A549 (cell line): ENCODE measurements around the gene RHAG.

Experiments
- ATOH8 ChIP-seq: fragments of 250-450 bp; sonication (Bioruptor Pico); IDR thresholded peaks from 2 replicates; pipeline ENCODE4 v1.5.0; 2020; ENCODE audit warnings: low read depth, mild to moderate bottlenecking, moderate library complexity
- CEBPB ChIP-seq, 2 experiments: fragments of >200 bp in 1 of 2; sonication (Bioruptor Twin) in 1 of 2; formaldehyde crosslinking in 1 of 2; IDR thresholded peaks; 2 replicates each; pipeline ENCODE4 v1.6.1; 2012 to 2016
- EHF ChIP-seq: fragments of 250-450 bp; sonication (Bioruptor Pico); IDR thresholded peaks from 2 replicates; pipeline ENCODE4 v1.5.0; 2020; ENCODE audit warnings: mild to moderate bottlenecking
- HOXB13 ChIP-seq: fragments of 250-450 bp; sonication (Bioruptor Pico); IDR thresholded peaks from 2 replicates; pipeline ENCODE4 v1.5.0; 2020; ENCODE audit warnings: low read depth, mild to moderate bottlenecking, moderate library complexity
- MAX ChIP-seq: IDR thresholded peaks from 2 replicates; pipeline ENCODE4 v1.6.1; 2012
- NR3C1 ChIP-seq: fragments of >200 bp; sonication (Bioruptor Twin); formaldehyde crosslinking; IDR thresholded peaks from 3 replicates; pipeline ENCODE4 v1.6.1; 2017
- POLR2A ChIP-seq: IDR thresholded peaks from 2 replicates; pipeline ENCODE4 v1.6.1; 2012; ENCODE audit warnings: mild to moderate bottlenecking, low read length
- REST ChIP-seq: fragments of 200-600 bp; sonication (generic); IDR thresholded peaks from 2 replicates; pipeline ENCODE4 v1.6.1; 2016; ENCODE audit warnings: antibody characterized with exemption, mild to moderate bottlenecking, moderate library complexity
- RFX5 ChIP-seq: fragments of 450-650 bp; IDR thresholded peaks from 2 replicates; pipeline ENCODE4 v1.7.1; 2014; ENCODE audit warnings: antibody characterized with exemption, mild to moderate bottlenecking, moderate library complexity
- TF ChIP-seq, protein P1 (sequence below): fragments of >200 bp; sonication (Bioruptor Twin); formaldehyde crosslinking; IDR thresholded peaks from 3 replicates; pipeline ENCODE4 v1.5.1; 2016

DNA sequence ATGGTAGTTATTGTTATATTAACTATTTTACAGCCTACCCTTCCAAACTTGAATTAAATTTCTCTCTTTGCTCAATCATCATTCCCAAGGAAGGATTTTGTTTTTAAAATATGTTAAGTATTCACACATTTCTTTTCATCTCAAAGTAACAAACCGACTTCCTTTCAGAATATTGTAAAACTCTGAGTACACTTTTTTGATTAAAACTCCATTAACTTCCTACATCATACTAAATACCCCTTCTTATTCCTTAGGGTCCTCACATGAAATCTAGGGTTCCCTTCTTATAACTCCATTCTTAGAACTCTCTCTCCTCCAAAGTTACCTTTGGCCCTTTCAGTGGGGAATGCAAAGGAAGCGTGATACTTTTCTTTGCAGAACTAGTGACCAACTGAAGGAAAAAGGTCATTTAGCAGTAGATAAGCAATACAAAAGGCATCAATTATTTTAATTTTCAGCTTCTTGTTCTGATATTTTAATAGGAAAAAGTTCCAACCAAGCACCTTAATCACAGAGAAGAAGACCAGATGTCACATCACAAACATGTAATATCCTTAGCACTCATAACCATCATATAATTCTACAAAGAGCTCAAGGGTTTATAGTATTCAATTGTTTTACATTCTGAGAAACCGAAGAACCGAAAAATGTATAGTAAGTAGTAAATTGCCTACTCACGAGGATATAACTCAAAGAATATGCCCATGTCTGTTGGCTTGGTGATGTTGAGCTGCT, 494 bp downstream of the RHAG start:
- TF ChIP-seq, protein P1, sequence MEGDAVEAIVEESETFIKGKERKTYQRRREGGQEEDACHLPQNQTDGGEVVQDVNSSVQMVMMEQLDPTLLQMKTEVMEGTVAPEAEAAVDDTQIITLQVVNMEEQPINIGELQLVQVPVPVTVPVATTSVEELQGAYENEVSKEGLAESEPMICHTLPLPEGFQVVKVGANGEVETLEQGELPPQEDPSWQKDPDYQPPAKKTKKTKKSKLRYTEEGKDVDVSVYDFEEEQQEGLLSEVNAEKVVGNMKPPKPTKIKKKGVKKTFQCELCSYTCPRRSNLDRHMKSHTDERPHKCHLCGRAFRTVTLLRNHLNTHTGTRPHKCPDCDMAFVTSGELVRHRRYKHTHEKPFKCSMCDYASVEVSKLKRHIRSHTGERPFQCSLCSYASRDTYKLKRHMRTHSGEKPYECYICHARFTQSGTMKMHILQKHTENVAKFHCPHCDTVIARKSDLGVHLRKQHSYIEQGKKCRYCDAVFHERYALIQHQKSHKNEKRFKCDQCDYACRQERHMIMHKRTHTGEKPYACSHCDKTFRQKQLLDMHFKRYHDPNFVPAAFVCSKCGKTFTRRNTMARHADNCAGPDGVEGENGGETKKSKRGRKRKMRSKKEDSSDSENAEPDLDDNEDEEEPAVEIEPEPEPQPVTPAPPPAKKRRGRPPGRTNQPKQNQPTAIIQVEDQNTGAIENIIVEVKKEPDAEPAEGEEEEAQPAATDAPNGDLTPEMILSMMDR, result no peak
- TF ChIP-seq NR3C1, result no peak
- TF ChIP-seq ATOH8 (CRISPR knock-in tag), result no peak
- TF ChIP-seq CEBPB (IDR thresholded peaks at IDR 0.05), result no peak
- TF ChIP-seq RFX5, result no peak
- TF ChIP-seq MAX, result no peak
- TF ChIP-seq HOXB13 (CRISPR knock-in tag), result no peak
- TF ChIP-seq EHF (CRISPR knock-in tag), result no peak
- no peak for TF ChIP-seq REST
- no peak for TF ChIP-seq POLR2A
